Stromal cell of bone marrow (primary cell): Measurements from ENCODE around the gene KNOP1.
"Not testable (repeated sequence)": the region's sequence is repeated elsewhere in the genome, so short reads cannot be mapped to it uniquely, and the experiment has no call there.

ENCODE experiments used
- DNase-seq: peaks from one replicate; pipeline ENCODE4 v3.0.0-alpha.2; 2012; ENCODE audit warnings: low read depth

KNOP1 gene

GRCh38 chr16:19683453-19684236, 34.4 kb downstream of the KNOP1 start:
- DNase-seq: no peak

- DNase-seq: no peak
Measured at GRCh38 chr16:19681637-19682036, 36.4 kb downstream of the KNOP1 start.

- no peak for DNase-seq
Measured at GRCh38 chr16:19680881-19681340, 37.1 kb downstream of the KNOP1 start.

- DNase-seq: not testable (repeated sequence)
Measured at GRCh38 chr16:19679281-19679680, 38.7 kb downstream of the KNOP1 start.

- DNase-seq: no peak
Measured at GRCh38 chr16:19678804-19679203, 39.2 kb downstream of the KNOP1 start.

- DNase-seq: no peak
Measured at GRCh38 chr16:19677402-19677801, 40.6 kb downstream of the KNOP1 start.

- no peak for DNase-seq
Measured at GRCh38 chr16:19674485-19674884, 43.5 kb downstream of the KNOP1 start.

GRCh38 chr16:19672378-19672777, 45.6 kb downstream of the KNOP1 start:
- no peak for DNase-seq

- DNase-seq: no peak
Measured at GRCh38 chr16:19666477-19666876, 51.5 kb downstream of the KNOP1 start.

- DNase-seq: not testable (repeated sequence)
Measured at GRCh38 chr16:19665313-19665712, 52.7 kb downstream of the KNOP1 start.

GRCh38 chr16:19664166-19664565, 53.9 kb downstream of the KNOP1 start:
- no peak for DNase-seq

GRCh38 chr16:19662351-19662750, 55.7 kb downstream of the KNOP1 start:
- no peak for DNase-seq

GRCh38 chr16:19660432-19660831, 57.6 kb downstream of the KNOP1 start:
- no peak for DNase-seq

GRCh38 chr16:19659554-19659953, 58.5 kb downstream of the KNOP1 start:
- no peak for DNase-seq

- no peak for DNase-seq
Measured at GRCh38 chr16:19657831-19658230, 60.2 kb downstream of the KNOP1 start.

GRCh38 chr16:19655242-19655777, 62.7 kb downstream of the KNOP1 start:
- DNase-seq: no peak

GRCh38 chr16:19654147-19654546, 63.9 kb downstream of the KNOP1 start:
- no peak for DNase-seq
